OCI-LY7 (cell line): Measurements from ENCODE around the gene MTFP1. TPM values are rescaled to one million over a fixed set of nuclear protein-coding genes. Genes with fewer than 3 reads are reported as not detected.

Experiments used
- BruUV-seq: library from RNA; stranded (reverse); fragments of 400-500 nt; replicated peaks from 2 replicates; lab custom pipeline; 2021; lab: Mats Ljungman, UMichigan
- CTCF ChIA-PET: fragments of 300-600 bp; sonication (Branson Sonifier 250); formaldehyde crosslinking; loops from one replicate; lab custom pipeline; 2022; ENCODE audit warnings: antibody characterized with exemption; ENCODE audit not compliant: unreplicated experiment; lab: Charles Lee
- POLR2A ChIA-PET: fragments of 300-600 bp; sonication (Branson Sonifier 250); formaldehyde crosslinking; loops from one replicate; lab custom pipeline; 2022; ENCODE audit warnings: antibody characterized with exemption; lab: Charles Lee
- DNase-seq: peaks from one replicate; pipeline ENCODE4 v3.0.0-alpha.2; 2015; ENCODE audit warnings: low spot score
- H2AFZ ChIP-seq: fragments of 200-600 bp; sonication (generic), shearing (Covaris generic); 2 replicates; pipeline ENCODE4 v1.6.1; 2014; ENCODE audit warnings: mild to moderate bottlenecking, antibody characterized with exemption, low read length, moderate library complexity
- H3K27ac ChIP-seq: fragments of 200-600 bp; sonication (generic); 2 replicates; pipeline ENCODE4 v1.5.1; 2014; ENCODE audit warnings: mixed run types, low read depth, mild to moderate bottlenecking, moderate library complexity, low read length, inconsistent platforms; ENCODE audit not compliant: poor library complexity, severe bottlenecking
- H3K36me3 ChIP-seq: fragments of 200-600 bp; sonication (generic); 2 replicates; pipeline ENCODE4 v1.6.1; 2014; ENCODE audit warnings: mild to moderate bottlenecking, antibody characterized with exemption, low read length, moderate library complexity, mixed read lengths; ENCODE audit not compliant: insufficient read depth
- H3K4me1 ChIP-seq: fragments of 200-600 bp; sonication (generic); 2 replicates; pipeline ENCODE4 v1.5.1; 2014; ENCODE audit warnings: mild to moderate bottlenecking, low read length; ENCODE audit not compliant: insufficient read depth, poor library complexity, severe bottlenecking
- H3K4me2 ChIP-seq: fragments of 200-600 bp; sonication (generic); 2 replicates; pipeline ENCODE4 v1.6.1; 2014; ENCODE audit warnings: mild to moderate bottlenecking, low read length
- H3K4me3 ChIP-seq: fragments of 200-600 bp; sonication (generic); 2 replicates; pipeline ENCODE4 v1.5.1; 2014; ENCODE audit warnings: mild to moderate bottlenecking, low read depth, low read length; ENCODE audit not compliant: poor library complexity, severe bottlenecking
- H3K79me2 ChIP-seq: fragments of 200-600 bp; sonication (generic); 2 replicates; pipeline ENCODE4 v1.6.1; 2016; ENCODE audit warnings: low read depth, mild to moderate bottlenecking, low read length, moderate library complexity, mixed read lengths; ENCODE audit not compliant: insufficient read depth
- H3K9me2 ChIP-seq: fragments of 200-600 bp; sonication (generic); 2 replicates; pipeline ENCODE4 v1.6.1; 2016; ENCODE audit warnings: mild to moderate bottlenecking, low read length, mixed read lengths; ENCODE audit not compliant: insufficient read depth
- H3K9me3 ChIP-seq: fragments of 200-600 bp; sonication (generic); 2 replicates; pipeline ENCODE4 v1.6.1; 2014; ENCODE audit warnings: mild to moderate bottlenecking, mixed run types, low read length, mixed read lengths
- H4K20me1 ChIP-seq: fragments of 200-600 bp; sonication (generic); 2 replicates; pipeline ENCODE4 v1.6.1; 2014; ENCODE audit warnings: mild to moderate bottlenecking, antibody characterized with exemption, low read length, moderate library complexity, mixed read lengths; ENCODE audit not compliant: insufficient read depth
- EZH2phosphoT487 ChIP-seq: fragments of 200-600 bp; sonication (generic); IDR thresholded peaks from 2 replicates; pipeline ENCODE4 v1.6.1; 2018; ENCODE audit warnings: low read depth, borderline replicate concordance, mild to moderate bottlenecking, mixed run types, antibody characterized with exemption, low read length, moderate library complexity, mixed read lengths
- intact Hi-C: fragments of 100-400 bp; cut with micrococcal nuclease; formaldehyde crosslinking; loops from one replicate; pipeline ENCODE4 v1.10.0; 2022; ENCODE audit not compliant: unreplicated experiment
- small RNA-seq: library from RNA; depleted of rRNA; stranded (forward); fragments of <200 nt; gene quantifications from one replicate; pipeline ENCODE3, GENCODE V24; 2014
- total RNA-seq, 2 experiments: library from RNA; depleted of rRNA in 1 of 2; stranded (reverse); fragments of >200 nt in 1 of 2; shearing (Covaris generic) in 1 of 2; gene quantifications; 2 replicates each; pipeline ENCODE4 v1.2.3, GENCODE V29; 2014 to 2022
- TF ChIP-seq, protein P1 (sequence below): fragments of 200-600 bp; sonication (generic); conservative IDR thresholded peaks from 2 replicates; pipeline ENCODE4 v1.5.1; 2014; ENCODE audit warnings: mild to moderate bottlenecking, antibody characterized with exemption, low read length, moderate library complexity, mixed read lengths

Gene MTFP1
- total RNA-seq, 2 experiments from 2014 or later, result 81.9 to 83.2 TPM

GRCh38 chr22:30474683-30475424 is 49.3 kb downstream of the MTFP1 start:
- no peak for DNase-seq
- H3K9me3 ChIP-seq, result no peaks in the 10 kb centered on the region
- intact Hi-C loops, result no loop called here
- no peak overlapping the region for H3K27ac ChIP-seq
- H3K4me1 ChIP-seq, result no peaks in the 10 kb centered on the region
- no TSS peak for BruUV-seq
- H3K36me3 ChIP-seq, result no peaks in the 10 kb centered on the region
- H3K79me2 ChIP-seq, result no peaks in the 10 kb centered on the region
- TF ChIP-seq, protein P1, sequence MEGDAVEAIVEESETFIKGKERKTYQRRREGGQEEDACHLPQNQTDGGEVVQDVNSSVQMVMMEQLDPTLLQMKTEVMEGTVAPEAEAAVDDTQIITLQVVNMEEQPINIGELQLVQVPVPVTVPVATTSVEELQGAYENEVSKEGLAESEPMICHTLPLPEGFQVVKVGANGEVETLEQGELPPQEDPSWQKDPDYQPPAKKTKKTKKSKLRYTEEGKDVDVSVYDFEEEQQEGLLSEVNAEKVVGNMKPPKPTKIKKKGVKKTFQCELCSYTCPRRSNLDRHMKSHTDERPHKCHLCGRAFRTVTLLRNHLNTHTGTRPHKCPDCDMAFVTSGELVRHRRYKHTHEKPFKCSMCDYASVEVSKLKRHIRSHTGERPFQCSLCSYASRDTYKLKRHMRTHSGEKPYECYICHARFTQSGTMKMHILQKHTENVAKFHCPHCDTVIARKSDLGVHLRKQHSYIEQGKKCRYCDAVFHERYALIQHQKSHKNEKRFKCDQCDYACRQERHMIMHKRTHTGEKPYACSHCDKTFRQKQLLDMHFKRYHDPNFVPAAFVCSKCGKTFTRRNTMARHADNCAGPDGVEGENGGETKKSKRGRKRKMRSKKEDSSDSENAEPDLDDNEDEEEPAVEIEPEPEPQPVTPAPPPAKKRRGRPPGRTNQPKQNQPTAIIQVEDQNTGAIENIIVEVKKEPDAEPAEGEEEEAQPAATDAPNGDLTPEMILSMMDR, result no peak
- TF ChIP-seq EZH2phosphoT487, result no peak
- H3K4me3 ChIP-seq, result no peak overlapping the region
- no peak overlapping the region for H2AFZ ChIP-seq
- CTCF ChIA-PET, result no interaction called here
- H3K9me2 ChIP-seq, result no peaks in the 10 kb centered on the region
- POLR2A ChIA-PET, result no interaction called here
- no peaks in the 10 kb centered on the region for H4K20me1 ChIP-seq
- no peak overlapping the region for H3K4me2 ChIP-seq

Small RNAs within 50 kb of the gene (small RNA-seq; reads per million reads assigned to genes)
- gene AC004832.3 (not detected), gene RNU6-564P (not detected)

Other genes starting within 250 kb of the MTFP1 start
- gene LIF, start 179.0 kb upstream of the MTFP1 start, total RNA-seq (2014; rRNA removed; shearing (Covaris generic)), result 0.06 TPM in 1 of 2 replicates, not detected in the other
- gene LIF, start 179.0 kb upstream of the MTFP1 start, total RNA-seq (2022), result not detected in 2 replicates
- gene OSM, start 158.9 kb upstream of the MTFP1 start, total RNA-seq (2014; rRNA removed; shearing (Covaris generic)), result 0.18 TPM in 1 of 2 replicates, not detected in the other
- gene OSM, start 158.9 kb upstream of the MTFP1 start, total RNA-seq (2022), result 0.79 and 0.91 TPM in 2 replicates
- 3.5 and 9.1 TPM in 2 replicates for gene CASTOR1, start 136.3 kb upstream of the MTFP1 start, total RNA-seq (2014; rRNA removed; shearing (Covaris generic))
- 4.3 and 4.5 TPM in 2 replicates for gene CASTOR1, start 136.3 kb upstream of the MTFP1 start, total RNA-seq (2022)
- 15.1 and 15.9 TPM in 2 replicates for gene TBC1D10A, start 98.8 kb upstream of the MTFP1 start, total RNA-seq (2014; rRNA removed; shearing (Covaris generic))
- gene TBC1D10A, start 98.8 kb upstream of the MTFP1 start, total RNA-seq (2022), result 16.2 and 22.5 TPM in 2 replicates
- 44.9 and 71.8 TPM in 2 replicates for gene SF3A1, start 68.9 kb upstream of the MTFP1 start, total RNA-seq (2014; rRNA removed; shearing (Covaris generic))
- gene SF3A1, start 68.9 kb upstream of the MTFP1 start, total RNA-seq (2022), result 199 and 200 TPM in 2 replicates
- gene CCDC157, start 68.8 kb upstream of the MTFP1 start, total RNA-seq (2014; rRNA removed; shearing (Covaris generic)), result 3.4 and 4.7 TPM in 2 replicates
- 3.1 and 3.3 TPM in 2 replicates for gene CCDC157, start 68.8 kb upstream of the MTFP1 start, total RNA-seq (2022)
- 6.9 and 8.0 TPM in 2 replicates for gene RNF215, start 38.4 kb upstream of the MTFP1 start, total RNA-seq (2014; rRNA removed; shearing (Covaris generic))
- gene RNF215, start 38.4 kb upstream of the MTFP1 start, total RNA-seq (2022), result 12.3 and 13.8 TPM in 2 replicates
- 0.22 and 0.31 TPM in 2 replicates for gene SEC14L2, start 28.8 kb upstream of the MTFP1 start, total RNA-seq (2014; rRNA removed; shearing (Covaris generic))
- gene SEC14L2, start 28.8 kb upstream of the MTFP1 start, total RNA-seq (2022), result 0.11 and 0.18 TPM in 2 replicates
- not detected in 2 replicates for gene SEC14L3, start 46.2 kb downstream of the MTFP1 start, total RNA-seq (2014; rRNA removed; shearing (Covaris generic))
- gene SEC14L3, start 46.2 kb downstream of the MTFP1 start, total RNA-seq (2022), result not detected in 2 replicates
- gene SEC14L4, start 79.9 kb downstream of the MTFP1 start, total RNA-seq (2014; rRNA removed; shearing (Covaris generic)), result not detected in 2 replicates
- not detected in 2 replicates for gene SEC14L4, start 79.9 kb downstream of the MTFP1 start, total RNA-seq (2022)
- gene SEC14L6, start 121.0 kb downstream of the MTFP1 start, total RNA-seq (2014; rRNA removed; shearing (Covaris generic)), result not detected in 2 replicates
- gene SEC14L6, start 121.0 kb downstream of the MTFP1 start, total RNA-seq (2022), result not detected in 2 replicates
- not detected in 2 replicates for gene GAL3ST1, start 148.9 kb downstream of the MTFP1 start, total RNA-seq (2014; rRNA removed; shearing (Covaris generic))
- gene GAL3ST1, start 148.9 kb downstream of the MTFP1 start, total RNA-seq (2022), result not detected in 2 replicates
- 78.2 and 83.4 TPM in 2 replicates for gene PES1, start 166.1 kb downstream of the MTFP1 start, total RNA-seq (2014; rRNA removed; shearing (Covaris generic))
- 78.5 and 107 TPM in 2 replicates for gene PES1, start 166.1 kb downstream of the MTFP1 start, total RNA-seq (2022)
- 0.23 TPM in 1 of 2 replicates, not detected in the other for gene TCN2, start 181.4 kb downstream of the MTFP1 start, total RNA-seq (2014; rRNA removed; shearing (Covaris generic))
- 3.4 and 3.8 TPM in 2 replicates for gene TCN2, start 181.4 kb downstream of the MTFP1 start, total RNA-seq (2022)
- 3.0 and 4.0 TPM in 2 replicates for gene SLC35E4, start 210.0 kb downstream of the MTFP1 start, total RNA-seq (2014; rRNA removed; shearing (Covaris generic))
- gene SLC35E4, start 210.0 kb downstream of the MTFP1 start, total RNA-seq (2022), result 2.3 and 3.0 TPM in 2 replicates
- gene DUSP18, start 242.1 kb downstream of the MTFP1 start, total RNA-seq (2014; rRNA removed; shearing (Covaris generic)), result 2.2 and 5.0 TPM in 2 replicates
- 6.4 and 7.5 TPM in 2 replicates for gene DUSP18, start 242.1 kb downstream of the MTFP1 start, total RNA-seq (2022)